ENCODE results near the gene GPER1.

Gene GPER1

DNA sequence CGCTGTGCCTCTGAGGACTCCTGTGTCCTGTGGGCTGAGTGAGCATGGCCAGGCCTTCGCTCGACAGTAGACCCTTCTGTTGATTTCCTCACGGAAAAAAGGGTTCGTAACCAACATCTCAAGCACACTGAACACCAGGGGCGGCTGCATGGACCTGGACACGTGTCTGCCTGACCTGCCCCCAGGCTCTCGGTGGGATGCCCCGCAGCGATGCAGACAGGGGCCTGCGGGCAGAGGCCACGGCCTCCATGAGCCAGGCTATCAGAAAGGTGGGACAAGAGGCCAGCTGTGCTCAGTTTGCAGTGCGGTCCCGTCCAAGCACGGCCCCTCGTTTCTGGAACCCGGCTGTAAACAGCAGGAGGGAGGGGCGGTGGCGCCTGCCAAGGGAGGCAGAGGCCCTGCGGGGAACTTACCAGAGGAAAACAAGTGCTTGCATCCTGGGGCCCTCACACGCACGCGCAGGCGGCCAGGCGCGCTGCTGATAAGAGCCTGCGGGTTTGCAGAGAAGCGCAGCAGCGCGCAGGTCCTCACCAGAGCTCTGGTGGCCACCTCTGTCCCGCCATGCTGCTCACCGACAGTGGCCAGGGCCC is 33.0 kb upstream of the GPER1 start:
- TF ChIP-seq, protein P1, sequence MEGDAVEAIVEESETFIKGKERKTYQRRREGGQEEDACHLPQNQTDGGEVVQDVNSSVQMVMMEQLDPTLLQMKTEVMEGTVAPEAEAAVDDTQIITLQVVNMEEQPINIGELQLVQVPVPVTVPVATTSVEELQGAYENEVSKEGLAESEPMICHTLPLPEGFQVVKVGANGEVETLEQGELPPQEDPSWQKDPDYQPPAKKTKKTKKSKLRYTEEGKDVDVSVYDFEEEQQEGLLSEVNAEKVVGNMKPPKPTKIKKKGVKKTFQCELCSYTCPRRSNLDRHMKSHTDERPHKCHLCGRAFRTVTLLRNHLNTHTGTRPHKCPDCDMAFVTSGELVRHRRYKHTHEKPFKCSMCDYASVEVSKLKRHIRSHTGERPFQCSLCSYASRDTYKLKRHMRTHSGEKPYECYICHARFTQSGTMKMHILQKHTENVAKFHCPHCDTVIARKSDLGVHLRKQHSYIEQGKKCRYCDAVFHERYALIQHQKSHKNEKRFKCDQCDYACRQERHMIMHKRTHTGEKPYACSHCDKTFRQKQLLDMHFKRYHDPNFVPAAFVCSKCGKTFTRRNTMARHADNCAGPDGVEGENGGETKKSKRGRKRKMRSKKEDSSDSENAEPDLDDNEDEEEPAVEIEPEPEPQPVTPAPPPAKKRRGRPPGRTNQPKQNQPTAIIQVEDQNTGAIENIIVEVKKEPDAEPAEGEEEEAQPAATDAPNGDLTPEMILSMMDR (IDR thresholded peaks at IDR 0.05; ENCODE audit: borderline replicate concordance, control extremely low read depth, extremely low read depth, insufficient read depth, missing control alignments) = no peak
- no peak for DNase-seq (ENCODE audit: low spot score)

DNA sequence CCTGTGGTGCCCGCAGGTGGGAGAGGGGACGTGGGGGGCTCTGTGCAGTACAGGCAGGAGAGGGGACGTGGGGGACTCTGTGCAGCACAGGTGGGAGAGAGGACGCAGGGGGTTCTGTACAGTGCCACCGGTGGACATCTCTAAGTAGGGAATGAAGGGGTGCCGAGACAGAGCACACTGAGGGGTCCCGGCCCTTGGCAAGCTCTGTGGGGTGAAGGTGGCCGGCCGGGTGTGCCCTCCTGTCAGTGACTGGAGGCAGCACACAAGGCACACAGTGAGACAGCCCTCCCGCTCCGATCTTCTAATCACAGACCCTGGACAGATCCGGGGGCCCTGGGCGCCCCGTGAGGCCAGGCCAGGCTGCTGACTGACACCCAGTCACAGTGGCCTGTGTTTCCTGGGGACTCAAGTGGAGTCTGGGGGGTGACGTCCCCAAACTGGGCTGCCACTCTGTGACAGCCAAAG is 32.4 kb upstream of the GPER1 start:
- TF ChIP-seq, protein P1 (IDR thresholded peaks at IDR 0.05; ENCODE audit: borderline replicate concordance, control extremely low read depth, extremely low read depth, insufficient read depth, missing control alignments) = no peak
- in situ Hi-C loops (cut with MboI; ENCODE audit: low sequenced_read_pairs, unreplicated experiment) = no loop called here
- no peak for DNase-seq (ENCODE audit: low spot score)

More for the DNA sequence above, 33.0 kb upstream of the GPER1 start:
- in situ Hi-C loops (cut with MboI; ENCODE audit: low sequenced_read_pairs, unreplicated experiment) = no loop called here

DNA sequence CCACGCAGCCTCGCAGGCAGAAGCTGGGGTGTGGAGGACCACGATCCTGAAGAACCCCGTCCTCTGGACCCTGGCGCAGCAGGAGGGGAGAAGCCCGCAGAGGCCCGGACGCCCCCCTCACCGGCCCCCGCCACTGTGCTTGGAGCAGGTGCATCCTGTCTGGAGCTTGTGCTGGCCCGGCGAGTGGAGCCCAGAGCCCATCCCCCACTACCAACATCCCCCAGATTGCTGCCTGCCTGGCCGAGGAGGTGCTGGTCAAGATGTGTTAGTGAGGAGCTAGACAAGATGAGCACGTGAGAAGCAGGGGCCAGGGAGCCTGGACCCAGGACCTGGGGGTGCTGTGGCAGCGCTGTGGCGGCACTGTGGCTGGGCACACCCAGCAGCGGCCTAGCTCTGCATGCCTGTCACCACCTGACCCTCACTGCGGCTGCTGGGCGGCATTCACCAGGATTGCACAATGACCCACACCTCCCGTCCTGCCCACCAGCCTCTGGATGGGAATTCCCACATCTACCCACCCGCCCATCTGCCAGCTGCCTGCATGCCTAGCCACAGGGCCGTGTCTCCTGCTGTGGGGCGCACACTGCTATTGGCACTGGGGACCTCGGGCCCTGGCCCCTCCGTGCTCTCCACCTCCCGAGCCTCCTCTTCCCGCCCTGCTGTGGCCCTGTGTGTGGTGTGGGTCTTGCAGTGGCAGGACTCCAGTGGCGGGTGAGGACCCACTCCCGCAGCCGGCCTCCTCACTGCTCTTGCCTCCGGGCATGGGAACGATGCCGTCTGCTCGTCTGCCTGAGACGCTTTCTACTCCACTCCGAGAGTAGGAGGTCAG is 31.7 kb upstream of the GPER1 start:
- TF ChIP-seq, protein P1 (IDR thresholded peaks at IDR 0.05; ENCODE audit: borderline replicate concordance, control extremely low read depth, extremely low read depth, insufficient read depth, missing control alignments) = no peak
- no peak for DNase-seq (ENCODE audit: low spot score)
- in situ Hi-C loops (cut with MboI; ENCODE audit: low sequenced_read_pairs, unreplicated experiment) = no loop called here

DNA sequence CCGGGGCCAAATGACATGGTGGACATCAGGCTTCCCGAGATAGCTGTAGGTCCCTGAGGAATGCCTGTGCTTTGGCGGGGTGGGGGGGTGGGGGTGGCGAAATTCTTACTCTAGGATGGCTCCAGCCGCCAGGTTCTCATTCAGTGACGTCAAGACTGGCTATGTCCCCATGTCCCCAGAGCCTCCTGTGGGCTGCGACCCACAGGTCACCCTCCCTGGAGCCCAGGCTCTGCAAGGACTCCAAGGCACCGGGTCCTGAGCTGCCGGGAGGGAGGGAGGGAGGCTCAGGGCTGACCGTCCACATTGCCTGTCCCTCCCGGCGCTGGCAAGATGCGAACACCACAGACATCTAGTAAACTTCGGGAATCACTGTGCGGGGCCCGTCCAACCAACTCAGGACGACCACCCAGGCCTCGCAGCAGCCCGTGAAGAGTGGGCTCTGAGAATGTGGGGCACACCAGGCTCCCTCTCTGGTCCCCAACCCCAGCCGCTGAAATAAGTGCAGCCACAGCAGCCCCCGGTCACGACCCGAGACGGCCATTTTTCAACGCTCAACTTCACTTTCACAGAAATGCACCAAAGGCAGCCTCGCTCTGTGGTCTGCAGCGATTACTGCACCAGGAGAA is 31.0 kb upstream of the GPER1 start:
- no peak for DNase-seq (ENCODE audit: low spot score)
- TF ChIP-seq, protein P1 (IDR thresholded peaks at IDR 0.05; ENCODE audit: borderline replicate concordance, control extremely low read depth, extremely low read depth, insufficient read depth, missing control alignments) = no peak
- in situ Hi-C loops (cut with MboI; ENCODE audit: low sequenced_read_pairs, unreplicated experiment) = no loop called here

DNA sequence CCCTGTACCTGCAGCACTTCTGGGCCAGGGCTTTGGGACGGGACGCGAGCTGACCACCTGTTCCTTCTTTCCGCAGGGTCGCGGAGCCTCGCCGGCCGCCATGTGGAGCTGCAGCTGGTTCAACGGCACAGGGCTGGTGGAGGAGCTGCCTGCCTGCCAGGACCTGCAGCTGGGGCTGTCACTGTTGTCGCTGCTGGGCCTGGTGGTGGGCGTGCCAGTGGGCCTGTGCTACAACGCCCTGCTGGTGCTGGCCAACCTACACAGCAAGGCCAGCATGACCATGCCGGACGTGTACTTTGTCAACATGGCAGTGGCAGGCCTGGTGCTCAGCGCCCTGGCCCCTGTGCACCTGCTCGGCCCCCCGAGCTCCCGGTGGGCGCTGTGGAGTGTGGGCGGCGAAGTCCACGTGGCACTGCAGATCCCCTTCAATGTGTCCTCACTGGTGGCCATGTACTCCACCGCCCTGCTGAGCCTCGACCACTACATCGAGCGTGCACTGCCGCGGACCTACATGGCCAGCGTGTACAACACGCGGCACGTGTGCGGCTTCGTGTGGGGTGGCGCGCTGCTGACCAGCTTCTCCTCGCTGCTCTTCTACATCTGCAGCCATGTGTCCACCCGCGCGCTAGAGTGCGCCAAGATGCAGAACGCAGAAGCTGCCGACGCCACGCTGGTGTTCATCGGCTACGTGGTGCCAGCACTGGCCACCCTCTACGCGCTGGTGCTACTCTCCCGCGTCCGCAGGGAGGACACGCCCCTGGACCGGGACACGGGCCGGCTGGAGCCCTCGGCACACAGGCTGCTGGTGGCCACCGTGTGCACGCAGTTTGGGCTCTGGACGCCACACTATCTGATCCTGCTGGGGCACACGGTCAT is 30.3 kb upstream of the GPER1 start:
- TF ChIP-seq, protein P1 (IDR thresholded peaks at IDR 0.05; ENCODE audit: borderline replicate concordance, control extremely low read depth, extremely low read depth, insufficient read depth, missing control alignments) = no peak
- DNase-seq (ENCODE audit: low spot score) = no peak
- in situ Hi-C loops (cut with MboI; ENCODE audit: low sequenced_read_pairs, unreplicated experiment) = no loop called here

DNA sequence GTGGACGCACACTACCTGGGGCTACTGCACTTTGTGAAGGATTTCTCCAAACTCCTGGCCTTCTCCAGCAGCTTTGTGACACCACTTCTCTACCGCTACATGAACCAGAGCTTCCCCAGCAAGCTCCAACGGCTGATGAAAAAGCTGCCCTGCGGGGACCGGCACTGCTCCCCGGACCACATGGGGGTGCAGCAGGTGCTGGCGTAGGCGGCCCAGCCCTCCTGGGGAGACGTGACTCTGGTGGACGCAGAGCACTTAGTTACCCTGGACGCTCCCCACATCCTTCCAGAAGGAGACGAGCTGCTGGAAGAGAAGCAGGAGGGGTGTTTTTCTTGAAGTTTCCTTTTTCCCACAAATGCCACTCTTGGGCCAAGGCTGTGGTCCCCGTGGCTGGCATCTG is 29.6 kb upstream of the GPER1 start:
- DNase-seq (ENCODE audit: low spot score) = no peak
- in situ Hi-C loops (cut with MboI; ENCODE audit: low sequenced_read_pairs, unreplicated experiment) = no loop called here
- TF ChIP-seq, protein P1 (IDR thresholded peaks at IDR 0.05; ENCODE audit: borderline replicate concordance, control extremely low read depth, extremely low read depth, insufficient read depth, missing control alignments) = no peak

Measured in GM13976 (cell line).